Karpas-422 (cell line): ENCODE results near the gene RELB. TPM values are rescaled to one million over a fixed set of nuclear protein-coding genes. Genes with fewer than 3 reads are reported as not detected.
A peak's percentile ranks its signal among the peaks of the same experiment; 100 is the strongest.
"Not testable (repeated sequence)": the region's sequence is repeated elsewhere in the genome, so short reads cannot be mapped to it uniquely, and the experiment has no call there.

ENCODE experiments used
- DNase-seq: peaks from one replicate; pipeline ENCODE4 v3.0.0-alpha.2; 2015
- H2AFZ ChIP-seq: fragments of 200-600 bp; sonication (generic); 2 replicates; pipeline ENCODE4 v1.6.1; 2014; ENCODE audit warnings: antibody characterized with exemption, low read length, mixed read lengths
- H3K27ac ChIP-seq: fragments of 200-600 bp; sonication (generic); 2 replicates; pipeline ENCODE4 v1.5.1; 2014; ENCODE audit warnings: mild to moderate bottlenecking, low read length, moderate library complexity
- H3K27me3 ChIP-seq: fragments of 200-600 bp; sonication (generic); 2 replicates; pipeline ENCODE4 v1.6.1; 2014; ENCODE audit warnings: low read length, mixed read lengths
- H3K36me3 ChIP-seq: fragments of 200-600 bp; sonication (generic); 2 replicates; pipeline ENCODE4 v1.6.1; 2014; ENCODE audit warnings: low read length, mixed read lengths; ENCODE audit not compliant: insufficient read depth
- H3K4me1 ChIP-seq: fragments of 200-600 bp; sonication (generic); 2 replicates; pipeline ENCODE4 v1.6.1; 2014; ENCODE audit warnings: mild to moderate bottlenecking, low read length, mixed read lengths
- H3K4me2 ChIP-seq: fragments of 200-600 bp; sonication (generic); 2 replicates; pipeline ENCODE4 v1.6.1; 2014; ENCODE audit warnings: low read length, low read depth, mild to moderate bottlenecking; ENCODE audit not compliant: poor library complexity, severe bottlenecking
- H3K4me3 ChIP-seq: fragments of 200-600 bp; sonication (generic); 2 replicates; pipeline ENCODE4 v1.5.1; 2014; ENCODE audit warnings: mild to moderate bottlenecking, antibody characterized with exemption, low read length, mixed read lengths
- H3K79me2 ChIP-seq: fragments of 200-600 bp; sonication (generic); 2 replicates; pipeline ENCODE4 v1.6.1; 2014; ENCODE audit warnings: mild to moderate bottlenecking, low read length, mixed read lengths
- H3K9ac ChIP-seq: fragments of 200-600 bp; sonication (generic); 2 replicates; pipeline ENCODE4 v1.6.0; 2014; ENCODE audit warnings: low read length
- H3K9me2 ChIP-seq: fragments of 200-600 bp; sonication (generic), shearing (Covaris generic); replicated peaks from 2 replicates; pipeline ENCODE4 v1.6.0; 2014; ENCODE audit warnings: mild to moderate bottlenecking, low read length, moderate library complexity; ENCODE audit not compliant: insufficient read depth
- H3K9me3 ChIP-seq: fragments of 300-700, 200-600 bp; sonication (generic); 2 replicates; pipeline ENCODE4 v1.6.1; 2014; ENCODE audit warnings: low read length, mixed read lengths
- H4K20me1 ChIP-seq: fragments of 200-600 bp; sonication (generic); 2 replicates; pipeline ENCODE4 v1.6.1; 2014; ENCODE audit warnings: mild to moderate bottlenecking, antibody characterized with exemption, low read length, low read depth; ENCODE audit not compliant: insufficient read depth
- total RNA-seq: library from RNA; depleted of rRNA; stranded (reverse); fragments of >200 nt; shearing (Covaris generic); gene quantifications from 2 replicates; pipeline ENCODE4 v1.2.3, GENCODE V29; 2014; ENCODE audit warnings: low replicate concordance

The RELB gene
- total RNA-seq, 1 experiment from 2014 or later: 0.63 TPM

DNA sequence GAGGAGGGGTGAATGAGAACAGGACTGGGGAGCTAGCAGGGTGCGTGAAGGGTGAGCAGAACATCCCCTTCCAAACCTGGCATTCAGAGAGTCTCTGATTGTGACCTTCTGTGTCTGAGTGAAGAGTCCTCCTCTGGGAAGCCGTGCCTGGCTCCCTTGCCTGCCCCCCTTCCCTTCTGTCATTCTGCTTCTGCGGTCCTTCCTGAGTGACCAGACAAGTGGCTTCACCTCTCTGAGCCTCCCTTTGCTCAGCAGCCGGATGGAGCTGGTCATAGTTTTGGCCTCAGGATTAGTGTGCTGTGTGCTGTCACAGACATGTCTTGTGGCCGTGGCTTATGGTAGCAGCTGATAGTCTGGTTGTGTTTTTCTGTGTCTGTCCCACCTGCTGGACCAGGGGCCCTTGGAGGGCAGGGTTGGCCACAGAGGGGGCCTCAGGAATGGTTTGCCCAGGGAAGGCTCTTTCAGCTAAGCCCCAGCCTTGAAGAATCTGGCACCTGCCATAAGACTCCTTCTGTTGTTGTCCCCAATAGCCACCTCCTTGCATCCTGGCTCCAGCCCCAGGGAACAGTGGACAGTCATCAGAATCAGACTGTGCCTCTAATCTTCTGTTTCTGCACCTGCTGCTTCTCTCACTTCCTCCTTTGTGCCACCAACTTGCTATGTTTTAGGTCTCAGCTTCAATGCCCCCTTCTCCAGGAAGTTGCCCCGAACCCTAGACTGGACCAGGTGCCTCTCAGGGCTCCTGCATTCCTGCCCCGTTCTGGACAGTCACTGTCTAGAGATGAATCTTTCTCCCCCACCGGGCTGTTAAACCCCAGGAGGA is 40.1 kb upstream of the RELB start:
- Histone ChIP-seq H3K27ac (peak overlapping the region; percentile 73), H3K27me3 (no peaks in the 10 kb centered on the region)
- peak; percentile 69 for DNase-seq

DNA sequence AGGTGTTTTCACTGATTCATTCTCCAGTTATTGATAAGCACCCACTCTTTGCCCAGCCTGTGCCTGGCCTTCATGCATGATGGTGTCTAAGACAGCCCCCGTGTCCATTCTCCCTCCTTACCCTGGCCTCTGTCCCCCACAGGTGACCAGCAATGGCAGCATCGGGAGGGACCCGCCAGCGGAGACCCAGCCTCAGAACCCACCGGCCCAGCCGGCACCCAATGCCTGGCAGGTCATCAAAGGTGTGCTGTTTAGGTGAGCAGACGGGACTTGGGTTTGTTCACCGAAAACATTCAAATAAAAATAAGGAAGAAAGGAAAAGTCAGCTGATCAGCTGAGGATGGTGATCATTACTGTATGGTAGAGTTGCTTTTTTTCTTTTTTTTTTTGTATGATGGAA is 39.4 kb upstream of the RELB start:
- H3K79me2 ChIP-seq: peaks cover 60% of the 10 kb centered on the region
- no peak overlapping the region; the same call in 1 of the 2 replicates for H3K4me3 ChIP-seq
- H3K4me2 ChIP-seq: peak overlapping the region; percentile 42
- DNase-seq: no peak
- H3K4me1 ChIP-seq: peaks cover 46% of the 10 kb centered on the region
- no peaks in the 10 kb centered on the region for H3K9me2 ChIP-seq
- peaks cover 30% of the 10 kb centered on the region for H4K20me1 ChIP-seq
- peak overlapping the region; percentile 73 for H3K27ac ChIP-seq
- H2AFZ ChIP-seq: no peak overlapping the region
- H3K27me3 ChIP-seq: no peaks in the 10 kb centered on the region
- H3K9me3 ChIP-seq: no peaks in the 10 kb centered on the region
- H3K9ac ChIP-seq: peak overlapping the region; percentile 30; the same call in 1 of the 2 replicates
- peaks cover 17% of the 10 kb centered on the region; the same call in 1 of the 2 replicates for H3K36me3 ChIP-seq

More for the DNA sequence above, 40.1 kb upstream of the RELB start:
- Histone ChIP-seq H3K4me3 (no peak overlapping the region; the same call in 1 of the 2 replicates), H2AFZ (no peak overlapping the region), H3K9ac (peak overlapping the region; percentile 30), H3K4me2 (peak overlapping the region; percentile 42), H3K4me1 (peaks cover 53% of the 10 kb centered on the region), H3K79me2 (peaks cover 67% of the 10 kb centered on the region), H3K36me3 (peaks cover 17% of the 10 kb centered on the region; the same call in 1 of the 2 replicates), H3K9me3 (no peaks in the 10 kb centered on the region), H3K9me2 (no peaks in the 10 kb centered on the region), H4K20me1 (peaks cover 37% of the 10 kb centered on the region)

DNA sequence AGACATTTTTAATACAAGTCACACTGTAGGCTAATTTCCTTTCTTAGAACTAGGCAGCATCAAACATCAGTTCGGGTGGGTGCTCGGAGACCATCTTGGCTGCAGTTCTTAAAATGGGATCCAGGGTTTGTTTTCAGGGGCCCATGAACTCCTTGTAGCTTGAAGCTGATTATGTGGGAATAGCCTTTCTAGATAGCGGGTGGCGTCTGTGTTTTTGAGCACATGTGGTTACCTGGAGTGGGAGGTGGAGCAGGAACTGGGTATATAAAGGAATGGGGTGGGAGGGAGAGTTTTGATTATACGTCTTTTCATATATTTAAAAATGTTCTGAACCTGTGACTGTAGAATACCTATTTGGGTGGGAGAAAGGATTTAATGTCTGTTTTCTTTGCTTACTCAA is 33.1 kb upstream of the RELB start:
- Histone ChIP-seq H3K36me3 (peaks cover 9% of the 10 kb centered on the region; the same call in 1 of the 2 replicates), H4K20me1 (no peaks in the 10 kb centered on the region), H2AFZ (no peak overlapping the region), H3K9me2 (no peaks in the 10 kb centered on the region), H3K9ac (no peak overlapping the region), H3K27me3 (no peaks in the 10 kb centered on the region), H3K4me2 (no peak overlapping the region), H3K4me1 (no peaks in the 10 kb centered on the region), H3K79me2 (peaks cover 23% of the 10 kb centered on the region), H3K4me3 (no peak overlapping the region), H3K9me3 (no peaks in the 10 kb centered on the region), H3K27ac (no peak overlapping the region)
- DNase-seq: no peak

DNA sequence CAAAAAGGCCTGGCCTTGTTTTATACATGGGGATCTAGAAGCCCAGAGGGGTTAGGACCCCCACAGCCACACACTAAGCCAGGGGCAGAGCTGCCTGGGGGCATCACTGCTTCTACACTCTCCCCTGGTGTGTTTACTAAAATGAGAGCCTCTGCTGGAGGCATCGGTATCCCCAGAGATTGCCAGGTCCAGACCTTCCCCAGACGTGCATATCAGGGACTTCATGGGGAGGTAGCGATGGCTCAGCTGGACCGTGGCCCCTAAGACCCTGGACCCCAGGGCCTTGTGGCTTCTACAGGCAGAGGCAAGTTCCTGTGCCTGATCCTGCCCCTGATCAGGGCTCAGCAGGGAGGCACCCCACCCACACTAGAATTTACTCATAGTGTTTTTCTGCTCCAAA is 32.6 kb upstream of the RELB start:
- Histone ChIP-seq H3K79me2 (peaks cover 23% of the 10 kb centered on the region), H3K4me3 (no peak overlapping the region), H3K9ac (no peak overlapping the region), H3K9me2 (no peaks in the 10 kb centered on the region), H3K4me1 (no peaks in the 10 kb centered on the region), H3K9me3 (no peaks in the 10 kb centered on the region), H3K36me3 (peaks cover 9% of the 10 kb centered on the region; the same call in 1 of the 2 replicates), H3K4me2 (no peak overlapping the region), H2AFZ (no peak overlapping the region), H4K20me1 (no peaks in the 10 kb centered on the region), H3K27ac (no peak overlapping the region), H3K27me3 (no peaks in the 10 kb centered on the region)
- DNase-seq: no peak

DNA sequence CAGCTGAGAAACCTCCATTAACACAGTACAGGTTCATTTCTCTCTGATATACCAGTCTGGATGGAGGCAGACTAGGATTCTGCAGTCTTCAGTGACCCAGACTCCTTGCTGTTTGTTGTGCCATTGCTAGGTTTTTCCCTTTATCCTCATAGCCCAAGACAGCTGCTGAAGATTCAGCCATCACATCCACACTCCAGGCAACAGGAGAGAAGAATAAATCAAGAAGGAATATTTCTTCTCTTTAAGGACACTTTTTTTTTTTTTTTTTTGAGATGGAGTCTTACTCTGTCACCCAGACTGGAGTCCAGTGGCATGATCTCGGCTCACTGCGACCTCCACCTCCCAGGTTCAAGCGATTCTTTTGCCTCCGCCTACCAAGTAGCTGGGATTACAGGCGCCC is 31.8 kb upstream of the RELB start:
- Histone ChIP-seq H4K20me1 (no peaks in the 10 kb centered on the region), H3K4me1 (no peaks in the 10 kb centered on the region), H3K9me3 (no peaks in the 10 kb centered on the region), H3K9me2 (no peaks in the 10 kb centered on the region), H3K4me2 (no peak overlapping the region), H3K36me3 (peaks cover 9% of the 10 kb centered on the region; the same call in 1 of the 2 replicates), H3K27me3 (no peaks in the 10 kb centered on the region), H3K27ac (no peak overlapping the region), H3K9ac (no peak overlapping the region), H3K4me3 (no peak overlapping the region), H3K79me2 (peaks cover 23% of the 10 kb centered on the region), H2AFZ (no peak overlapping the region)
- no peak for DNase-seq

DNA sequence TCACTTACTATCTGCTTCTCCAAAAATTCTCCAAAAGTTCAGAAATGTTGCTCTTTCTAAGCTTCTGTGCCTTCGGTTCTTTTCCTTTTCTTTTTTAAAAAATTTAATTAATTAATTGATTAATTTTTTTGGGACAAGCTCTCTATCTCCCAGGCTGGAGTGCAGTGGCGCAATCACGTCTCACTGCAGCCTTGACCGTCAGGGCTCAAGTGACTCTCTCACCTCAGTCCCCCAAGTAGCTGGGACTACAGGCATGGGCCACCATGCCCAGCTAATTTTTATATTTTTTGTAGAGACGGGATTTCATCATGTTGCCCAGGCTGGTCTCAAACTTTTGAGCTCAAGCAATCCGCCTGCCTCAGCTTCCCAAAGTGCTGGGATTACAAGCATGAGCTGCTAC is 29.8 kb upstream of the RELB start:
- H2AFZ ChIP-seq, H3K9me3 ChIP-seq, H3K27me3 ChIP-seq, H3K4me3 ChIP-seq, DNase-seq, H3K9me2 ChIP-seq, H3K9ac ChIP-seq, H3K36me3 ChIP-seq, H3K4me2 ChIP-seq, H4K20me1 ChIP-seq, H3K4me1 ChIP-seq, H3K27ac ChIP-seq: not testable (repeated sequence)
- peaks cover 21% of the 10 kb centered on the region for H3K79me2 ChIP-seq

DNA sequence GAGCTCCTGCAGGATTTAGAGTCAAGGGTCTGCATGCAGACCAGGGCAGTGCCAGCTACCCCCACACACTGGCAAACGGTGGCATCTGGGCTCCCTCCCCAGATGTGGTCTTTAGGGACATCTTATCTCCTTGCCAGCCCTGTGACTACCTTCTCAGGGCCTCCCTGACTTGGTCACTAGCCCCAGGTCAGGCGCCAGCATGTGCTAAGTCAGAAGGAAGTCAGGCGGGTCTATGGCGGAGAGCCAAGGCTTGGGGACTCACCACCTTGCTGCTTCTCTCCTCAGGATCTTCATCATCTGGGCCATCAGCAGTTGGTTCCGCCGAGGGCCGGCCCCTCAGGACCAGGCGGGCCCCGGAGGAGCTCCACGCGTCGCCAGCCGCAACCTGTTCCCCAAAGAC is 28.5 kb upstream of the RELB start:
- no peaks in the 10 kb centered on the region for H3K9me2 ChIP-seq
- peaks cover 21% of the 10 kb centered on the region for H3K79me2 ChIP-seq
- no peak overlapping the region for H3K27ac ChIP-seq
- H3K4me1 ChIP-seq: no peaks in the 10 kb centered on the region
- no peak for DNase-seq
- no peaks in the 10 kb centered on the region for H3K9me3 ChIP-seq
- H3K4me3 ChIP-seq: no peak overlapping the region
- no peak overlapping the region for H3K4me2 ChIP-seq
- peaks cover 7% of the 10 kb centered on the region; the same call in 1 of the 2 replicates for H3K36me3 ChIP-seq
- H3K27me3 ChIP-seq: no peaks in the 10 kb centered on the region
- H3K9ac ChIP-seq: no peak overlapping the region
- H4K20me1 ChIP-seq: no peaks in the 10 kb centered on the region
- no peak overlapping the region for H2AFZ ChIP-seq

DNA sequence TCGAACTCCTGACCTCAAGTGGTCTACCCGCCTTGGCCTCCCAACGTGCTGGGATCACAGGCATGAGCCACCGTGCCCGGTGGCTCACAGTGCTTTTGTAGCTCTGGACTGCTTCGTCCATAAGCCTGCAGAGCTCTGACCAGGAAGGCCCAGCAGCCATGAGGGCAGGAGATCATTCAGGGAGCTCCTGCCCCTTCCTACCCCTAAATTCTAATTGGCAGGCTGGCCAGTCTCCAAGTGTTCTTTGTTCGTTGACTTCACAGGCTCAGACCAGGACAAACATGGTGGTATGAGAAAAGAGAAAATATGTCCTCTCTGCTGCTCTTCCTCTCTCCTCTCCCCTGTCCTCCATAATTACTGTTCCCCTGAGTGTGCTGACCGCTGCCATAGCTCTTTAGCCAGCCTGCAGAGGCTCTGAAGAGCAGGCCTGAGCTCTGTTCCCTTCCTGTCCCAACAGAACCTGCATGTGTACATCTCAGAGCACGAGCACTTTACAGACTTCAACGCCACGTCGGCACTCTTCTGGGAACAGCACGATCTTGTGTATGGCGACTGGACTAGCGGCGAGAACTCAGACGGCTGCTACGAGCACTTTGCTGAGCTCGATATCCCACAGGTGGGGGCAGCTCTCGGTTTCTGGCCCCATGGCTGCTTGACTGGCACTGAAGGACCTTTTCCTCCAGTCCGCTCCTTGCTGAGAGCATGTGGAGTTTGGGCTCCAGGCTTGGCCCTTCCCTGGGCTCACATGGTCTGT is 27.1 kb upstream of the RELB start:
- H3K36me3 ChIP-seq: peaks cover 7% of the 10 kb centered on the region; the same call in 1 of the 2 replicates
- no peak overlapping the region for H3K4me2 ChIP-seq
- H2AFZ ChIP-seq: no peak overlapping the region
- H3K27me3 ChIP-seq: no peaks in the 10 kb centered on the region
- DNase-seq: no peak
- H3K27ac ChIP-seq: no peak overlapping the region
- no peaks in the 10 kb centered on the region for H4K20me1 ChIP-seq
- H3K4me3 ChIP-seq: no peak overlapping the region
- no peaks in the 10 kb centered on the region for H3K9me3 ChIP-seq
- peaks cover 8% of the 10 kb centered on the region for H3K79me2 ChIP-seq
- H3K9me2 ChIP-seq: no peaks in the 10 kb centered on the region
- H3K9ac ChIP-seq: no peak overlapping the region
- no peaks in the 10 kb centered on the region for H3K4me1 ChIP-seq
